Endothelial cell of umbilical vein (primary cell): Measurements from ENCODE around the gene SERINC1. TPM values are rescaled to one million over a fixed set of nuclear protein-coding genes. Genes with fewer than 3 reads are reported as not detected.

Source experiments
- BruUV-seq: library from RNA; stranded (reverse); fragments of 400-500 nt; replicated peaks from 2 replicates; lab custom pipeline; 2021; lab: Mats Ljungman, UMichigan
- CTCF ChIA-PET: fragments of 300-600, 350-600 bp; sonication (Branson Sonifier 250); formaldehyde crosslinking; loops from one replicate; lab custom pipeline; 2021; ENCODE audit warnings: antibody characterized with exemption, inconsistent platforms; lab: Charles Lee
- POLR2A ChIA-PET: fragments of 300-600, 350-600 bp; sonication (Branson Sonifier 250); formaldehyde crosslinking; loops from one replicate; lab custom pipeline; 2021; ENCODE audit warnings: antibody characterized with exemption, inconsistent platforms; lab: Charles Lee
- DNase-seq: peaks from one replicate; pipeline ENCODE4 v3.0.0-alpha.2; 2011; ENCODE audit warnings: low read depth, low spot score
- FAIRE-seq: peaks from 2 replicates; lab custom pipeline; 2011; peaks lifted over from hg19 to GRCh38; lab: Jason Lieb, UNC
- H2AFZ ChIP-seq: 2 replicates; pipeline ENCODE4 v1.6.0; 2012; ENCODE audit warnings: low read depth, low read length, control low read depth, inconsistent platforms
- H3K27ac ChIP-seq: 2 replicates; pipeline ENCODE4 v1.5.1; 2011; ENCODE audit warnings: low read depth, mild to moderate bottlenecking, control low read depth, low read length, moderate library complexity; ENCODE audit not compliant: insufficient read depth
- H3K27me3 ChIP-seq, 2 experiments: 2 replicates each; pipeline versions ENCODE4 v1.6.0 to v1.6.1; 2011; ENCODE audit warnings: low read length in 2 of 2, mixed read lengths in 1 of 2; ENCODE audit not compliant: control insufficient read depth in 2 of 2, insufficient read depth in 2 of 2
- H3K36me3 ChIP-seq, 2 experiments: 2 replicates in 1 of 2; 3 replicates in 1 of 2; pipeline ENCODE4 v1.5.1; 2011; ENCODE audit warnings: low read length in 2 of 2, mild to moderate bottlenecking in 1 of 2, moderate library complexity in 1 of 2; ENCODE audit not compliant: control insufficient read depth in 2 of 2, insufficient read depth in 2 of 2; ENCODE audit errors: extremely low read depth in 1 of 2
- H3K4me1 ChIP-seq: 3 replicates; pipeline ENCODE4 v1.5.1; 2011; ENCODE audit warnings: mild to moderate bottlenecking, low read length; ENCODE audit not compliant: control insufficient read depth, insufficient read depth; ENCODE audit errors: extremely low read depth
- H3K4me2 ChIP-seq: 2 replicates; pipeline ENCODE4 v1.6.1; 2011; ENCODE audit warnings: low read length, control low read depth, mixed read lengths; ENCODE audit not compliant: insufficient read depth
- H3K4me3 ChIP-seq, 3 experiments: fragments of 200-600 bp in 1 of 3; sonication (generic), shearing (Covaris generic) in 1 of 3; replicated peaks in 1 of 3; 2 replicates each; pipeline ENCODE4 v1.5.1; 2011 to 2016; ENCODE audit warnings: control low read depth in 3 of 3, low read length in 3 of 3, mild to moderate bottlenecking in 2 of 3, inconsistent platforms in 1 of 3, low read depth in 1 of 3, moderate library complexity in 1 of 3; ENCODE audit not compliant: insufficient read depth in 1 of 3
- H3K79me2 ChIP-seq: 2 replicates; pipeline ENCODE4 v1.6.0; 2012; ENCODE audit warnings: low read length, inconsistent platforms; ENCODE audit not compliant: control insufficient read depth, insufficient read depth
- H3K9ac ChIP-seq: replicated peaks from 2 replicates; pipeline ENCODE3; 2011; ENCODE audit warnings: low read length, control low read depth; ENCODE audit not compliant: insufficient read depth; ENCODE audit errors: extremely low read depth
- H3K9me1 ChIP-seq: replicated peaks from 3 replicates; pipeline ENCODE4 v1.6.0; 2011; ENCODE audit warnings: mild to moderate bottlenecking, low read length; ENCODE audit not compliant: control insufficient read depth, insufficient read depth; ENCODE audit errors: extremely low read depth
- H3K9me3 ChIP-seq: replicated peaks from 2 replicates; pipeline ENCODE4 v1.5.1; 2012; ENCODE audit warnings: low read length, inconsistent platforms; ENCODE audit not compliant: control insufficient read depth, insufficient read depth
- H4K20me1 ChIP-seq: replicated peaks from 2 replicates; pipeline ENCODE3; 2011; ENCODE audit warnings: mild to moderate bottlenecking, low read length; ENCODE audit not compliant: control insufficient read depth, insufficient read depth; ENCODE audit errors: extremely low read depth
- CTCF ChIP-seq, 2 donors: IDR thresholded peaks; 1 replicate in 1 of 2; 2 replicates in 1 of 2; pipeline ENCODE4 v1.5.1; 2011; ENCODE audit warnings: low read length in 2 of 2, mild to moderate bottlenecking in 2 of 2, moderate library complexity in 2 of 2, control low read depth in 1 of 2, inconsistent platforms in 1 of 2, low read depth in 1 of 2; ENCODE audit not compliant: insufficient read depth in 1 of 2; ENCODE audit errors: extremely low read depth in 1 of 2
- EZH2 ChIP-seq: IDR thresholded peaks from 2 replicates; pipeline ENCODE4 v1.6.1; 2012; ENCODE audit warnings: borderline replicate concordance, low read depth, mild to moderate bottlenecking, moderate library complexity, low read length, inconsistent platforms; ENCODE audit not compliant: severe bottlenecking
- FOS ChIP-seq: IDR thresholded peaks from 2 replicates; pipeline ENCODE4 v1.6.1; 2011; ENCODE audit warnings: mild to moderate bottlenecking, low read length, moderate library complexity, borderline replicate concordance; ENCODE audit not compliant: insufficient read depth
- GATA2 ChIP-seq: IDR thresholded peaks from 2 replicates; pipeline ENCODE4 v1.7.0; 2011; ENCODE audit warnings: low read depth, mild to moderate bottlenecking, moderate library complexity, mixed read lengths, low read length; ENCODE audit not compliant: insufficient read length, insufficient read depth
- JUN ChIP-seq: IDR thresholded peaks from 2 replicates; pipeline ENCODE4 v1.6.1; 2011; ENCODE audit warnings: borderline replicate concordance, low read depth; ENCODE audit not compliant: insufficient read length, insufficient read depth
- MAX ChIP-seq: IDR thresholded peaks from 2 replicates; pipeline ENCODE4 v1.6.1; 2011; ENCODE audit not compliant: insufficient read depth, insufficient read length
- MYC ChIP-seq: IDR thresholded peaks from one replicate; pipeline ENCODE4 v1.6.1; 2011; ENCODE audit warnings: mild to moderate bottlenecking, low read depth, low read length
- POLR2A ChIP-seq: IDR thresholded peaks from 2 replicates; pipeline ENCODE4 v1.6.1; 2012; ENCODE audit warnings: low read depth, mild to moderate bottlenecking, control low read depth, low read length
- POLR2AphosphoS5 ChIP-seq: IDR thresholded peaks from 2 replicates; pipeline ENCODE4 v1.6.1; 2012; ENCODE audit warnings: low read depth, mild to moderate bottlenecking, control low read depth, low read length, moderate library complexity; ENCODE audit not compliant: insufficient read depth
- dilution Hi-C: fragments of 300-500 bp; cut with MboI; formaldehyde crosslinking; loops from one replicate; pipeline ENCODE4 v1.15.0; 2019; ENCODE audit warnings: low sequenced_read_pairs; ENCODE audit not compliant: extremely low pct_ligation_motif_present
- intact Hi-C: fragments of 100-400 bp; cut with micrococcal nuclease; formaldehyde crosslinking; loops from one replicate; pipeline ENCODE4 v1.10.0; 2022
- polyA plus RNA-seq, 4 experiments: library from polyadenylated mRNA; depleted of rRNA in 3 of 4; stranded (reverse) in 3 of 4; unstranded in 1 of 4; fragments of >200 nt; gene quantifications; 2 replicates each; pipeline versions ENCODE4 v1.2.1 to v1.2.3, GENCODE V29; 2011 to 2012; ENCODE audit warnings: missing spikeins in 1 of 4
- total RNA-seq: library from RNA; stranded (reverse); gene quantifications from 2 replicates; pipeline ENCODE4 v1.2.3, GENCODE V29; 2021

Gene SERINC1
- total and polyA plus RNA-seq, 2 donors (not counting 3 experiments of a cell fraction or from before 2014, with no cell fraction given): 40.4 to 76.5 TPM

DNA sequence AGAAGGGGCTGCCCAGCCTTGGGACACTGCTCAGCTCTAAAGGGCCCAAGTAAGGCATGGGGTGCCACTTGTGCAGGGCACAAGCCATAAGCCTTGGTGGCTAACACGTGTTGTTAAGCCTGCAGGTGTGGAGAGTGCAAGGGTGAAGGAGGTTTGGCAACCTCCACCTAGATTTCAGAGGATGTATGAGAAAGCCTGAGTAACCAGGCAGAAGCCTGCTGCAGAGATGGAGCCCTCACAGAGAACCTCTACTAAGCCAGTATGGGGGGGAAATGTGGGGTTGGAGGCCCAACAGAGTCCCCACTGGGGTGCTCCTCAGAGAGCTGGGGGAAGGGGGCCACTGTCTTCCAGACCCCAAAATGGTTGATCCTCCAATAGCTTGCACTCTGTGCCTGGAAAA is 32.6 kb downstream of the SERINC1 start:
- POLR2A ChIA-PET: no interaction called here
- DNase-seq: no peak

DNA sequence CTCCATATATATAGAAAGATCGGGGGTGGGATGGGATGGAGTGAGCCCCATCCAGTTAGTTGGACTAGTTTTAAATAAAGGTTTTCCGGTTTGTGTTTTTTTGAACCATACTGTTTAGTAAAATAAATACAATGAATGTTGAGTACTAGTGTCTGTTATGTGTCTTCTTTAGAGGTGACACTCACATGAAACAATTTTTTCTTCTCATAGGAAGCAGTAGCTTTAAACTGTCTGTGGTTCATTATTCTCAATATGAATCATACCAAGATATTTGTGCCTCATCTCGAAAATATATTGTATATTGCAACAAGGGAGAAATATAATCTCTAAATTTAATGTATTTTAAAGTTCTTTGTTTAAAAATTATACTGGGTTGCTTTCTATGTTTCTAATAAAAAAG is 38.8 kb downstream of the SERINC1 start:
- CTCF ChIA-PET: no interaction called here
- H3K9me3 ChIP-seq: no peaks in the 10 kb centered on the region
- no peak overlapping the region for H3K9ac ChIP-seq
- H3K4me3 ChIP-seq: no peak overlapping the region
- POLR2A ChIA-PET: no interaction called here
- no peaks in the 10 kb centered on the region for H3K27me3 ChIP-seq
- no TSS peak for BruUV-seq
- TF ChIP-seq POLR2AphosphoS5 (no peak), CTCF (IDR thresholded peaks at IDR 0.05; ENCODE audit: extremely low read depth in 1 of 2, insufficient read depth in 1 of 2, low read depth in 1 of 2, low read length in 2 of 2) (no peak), MAX (no peak), POLR2A (no peak), EZH2 (no peak), MYC (no peak), FOS (no peak), GATA2 (no peak), JUN (no peak)
- peaks cover 3 to 6% of the 10 kb centered on the region in 2 experiments for H3K36me3 ChIP-seq
- no peaks in the 10 kb centered on the region for H4K20me1 ChIP-seq
- H3K4me2 ChIP-seq: no peak overlapping the region
- no peaks in the 10 kb centered on the region for H3K9me1 ChIP-seq
- dilution Hi-C loops (no loop called here), intact Hi-C loops (no loop called here)
- DNase-seq (no peak), FAIRE-seq (no peak)
- H3K4me1 ChIP-seq: no peaks in the 10 kb centered on the region
- H2AFZ ChIP-seq: no peak overlapping the region
- H3K27ac ChIP-seq: no peak overlapping the region
- no peaks in the 10 kb centered on the region for H3K79me2 ChIP-seq

More for the DNA sequence above, 32.6 kb downstream of the SERINC1 start:
- H3K9ac ChIP-seq: no peak overlapping the region
- TF ChIP-seq POLR2A: no peak
- no peak for TF ChIP-seq CTCF (IDR thresholded peaks at IDR 0.05; ENCODE audit: extremely low read depth in 1 of 2, insufficient read depth in 1 of 2, low read depth in 1 of 2, low read length in 2 of 2)
- TF ChIP-seq JUN: no peak
- H3K4me1 ChIP-seq: no peaks in the 10 kb centered on the region
- no peak for FAIRE-seq
- H3K9me1 ChIP-seq: no peaks in the 10 kb centered on the region
- H3K4me2 ChIP-seq: no peak overlapping the region
- dilution Hi-C loops: no loop called here
- peaks cover 5 to 17% of the 10 kb centered on the region in 2 experiments for H3K36me3 ChIP-seq
- H3K79me2 ChIP-seq: no peaks in the 10 kb centered on the region
- no peaks in the 10 kb centered on the region for H3K9me3 ChIP-seq
- intact Hi-C loops: no loop called here
- BruUV-seq: no TSS peak
- CTCF ChIA-PET: no interaction called here
- no peak overlapping the region for H2AFZ ChIP-seq
- no peak overlapping the region for H3K27ac ChIP-seq
- H4K20me1 ChIP-seq: no peaks in the 10 kb centered on the region
- no peak overlapping the region for H3K4me3 ChIP-seq
- H3K27me3 ChIP-seq: no peaks in the 10 kb centered on the region
